HEK293 (cell line): ENCODE results near the gene TMEM164.

ENCODE experiments used
- CTCF ChIA-PET: fragments of 350-600 bp; formaldehyde crosslinking; extraction: SDS; loops from one replicate; lab custom pipeline; 2021; ENCODE audit warnings: antibody characterized with exemption; lab: Yijun Ruan, JAX
- POLR2A ChIA-PET: fragments of 300-600 bp; formaldehyde crosslinking; extraction: SDS; loops from one replicate; lab custom pipeline; 2020; ENCODE audit warnings: antibody characterized with exemption, inconsistent platforms; lab: Yijun Ruan, JAX
- H3K27ac ChIP-seq: fragments of 200-500 bp; sonication (Bioruptor generic); 2 replicates; pipeline ENCODE4 v1.5.1; 2014; ENCODE audit warnings: low read depth, low read length, control low read depth, inconsistent platforms; ENCODE audit errors: extremely low read depth
- H3K36me3 ChIP-seq, 2 experiments: fragments of 200-500 bp in 1 of 2; sonication (Bioruptor generic) in 1 of 2; 1 replicate in 1 of 2; 2 replicates in 1 of 2; pipeline ENCODE4 v1.5.1; 2014 to 2017; ENCODE audit warnings: inconsistent platforms in 2 of 2, low read length in 2 of 2; ENCODE audit not compliant: control insufficient read depth in 2 of 2, insufficient read depth in 1 of 2
- H3K4me1 ChIP-seq: fragments of 200-500 bp; sonication (Bioruptor generic); 2 replicates; pipeline ENCODE4 v1.5.1; 2014; ENCODE audit warnings: mild to moderate bottlenecking, low read length, inconsistent platforms; ENCODE audit not compliant: control insufficient read depth, insufficient read depth
- H3K4me3 ChIP-seq: 2 replicates; pipeline ENCODE4 v1.5.1; 2011; ENCODE audit warnings: low read depth, mild to moderate bottlenecking, control low read depth, low read length, moderate library complexity
- H3K9me3 ChIP-seq: fragments of 200-500 bp; sonication (Bioruptor generic); 2 replicates; pipeline ENCODE4 v1.5.1; 2014; ENCODE audit warnings: low read depth, low read length, inconsistent platforms; ENCODE audit not compliant: control insufficient read depth, insufficient read depth
- BCL11A ChIP-seq: fragments of 450-650 bp; formaldehyde crosslinking; IDR thresholded peaks from 2 replicates; pipeline ENCODE4 v1.5.1; 2016; ENCODE audit warnings: low read depth, missing biosample characterization, missing genetic modification characterization
- KLF17 ChIP-seq: fragments of 450-650 bp; formaldehyde crosslinking; IDR thresholded peaks from 2 replicates; pipeline ENCODE4 v1.5.1; 2016; ENCODE audit warnings: missing biosample characterization, missing genetic modification characterization
- PRDM2 ChIP-seq: fragments of 450-650 bp; formaldehyde crosslinking; IDR thresholded peaks from 2 replicates; pipeline ENCODE4 v1.5.1; 2016; ENCODE audit warnings: missing biosample characterization, missing genetic modification characterization, borderline replicate concordance
- SCRT2 ChIP-seq: fragments of 450-650 bp; formaldehyde crosslinking; IDR thresholded peaks from 2 replicates; pipeline ENCODE4 v1.5.1; 2016; ENCODE audit warnings: missing biosample characterization, missing genetic modification characterization
- SETDB1 ChIP-seq: IDR thresholded peaks from one replicate; pipeline ENCODE4 v1.6.1; 2017; ENCODE audit warnings: mild to moderate bottlenecking, low read length, moderate library complexity, mixed read lengths; ENCODE audit not compliant: insufficient read length
- ZBTB44 ChIP-seq: fragments of 450-650 bp; IDR thresholded peaks from 2 replicates; pipeline ENCODE4 v1.5.1; 2018; ENCODE audit warnings: missing biosample characterization, mild to moderate bottlenecking, missing genetic modification characterization
- ZNF23 ChIP-seq: fragments of 450-650 bp; formaldehyde crosslinking; IDR thresholded peaks from 2 replicates; pipeline ENCODE4 v1.5.1; 2016; ENCODE audit warnings: missing biosample characterization, missing genetic modification characterization, borderline replicate concordance
- ZNF292 ChIP-seq: fragments of 450-650 bp; formaldehyde crosslinking; IDR thresholded peaks from 2 replicates; pipeline ENCODE4 v1.5.1; 2016; ENCODE audit warnings: low read depth, missing biosample characterization, missing genetic modification characterization, borderline replicate concordance
- ZNF341 ChIP-seq: fragments of 450-650 bp; formaldehyde crosslinking; IDR thresholded peaks from 2 replicates; pipeline ENCODE4; 2016; ENCODE audit warnings: low read depth, missing biosample characterization, missing genetic modification characterization
- ZNF350 ChIP-seq: fragments of 450-650 bp; formaldehyde crosslinking; IDR thresholded peaks from 2 replicates; pipeline ENCODE4 v1.5.0; 2017; ENCODE audit warnings: missing biosample characterization, mild to moderate bottlenecking, missing genetic modification characterization
- ZNF37A ChIP-seq: fragments of 450-650 bp; IDR thresholded peaks from 2 replicates; pipeline ENCODE4 v1.5.1; 2018; ENCODE audit warnings: missing biosample characterization, missing genetic modification characterization
- ZNF426 ChIP-seq: fragments of 450-650 bp; formaldehyde crosslinking; IDR thresholded peaks from 2 replicates; pipeline ENCODE4 v1.5.1; 2017; ENCODE audit warnings: missing biosample characterization, missing genetic modification characterization, mild to moderate bottlenecking, inconsistent platforms, moderate library complexity
- ZNF488 ChIP-seq: fragments of 450-650 bp; formaldehyde crosslinking; IDR thresholded peaks from 2 replicates; pipeline ENCODE4 v1.5.1; 2016; ENCODE audit warnings: missing biosample characterization, missing genetic modification characterization
- ZNF549 ChIP-seq: fragments of 450-650 bp; IDR thresholded peaks from 2 replicates; pipeline ENCODE4 v1.5.1; 2018; ENCODE audit warnings: missing biosample characterization, missing genetic modification characterization, mild to moderate bottlenecking, inconsistent platforms, moderate library complexity
- ZNF571 ChIP-seq: fragments of 450-650 bp; formaldehyde crosslinking; IDR thresholded peaks from 2 replicates; pipeline ENCODE4 v1.5.0; 2017; ENCODE audit warnings: missing biosample characterization, missing genetic modification characterization
- ZNF621 ChIP-seq: fragments of 450-650 bp; formaldehyde crosslinking; IDR thresholded peaks from 2 replicates; pipeline ENCODE4 v1.5.1; 2017; ENCODE audit warnings: missing biosample characterization, missing genetic modification characterization
- ZNF670 ChIP-seq: fragments of 450-650 bp; formaldehyde crosslinking; IDR thresholded peaks from 2 replicates; pipeline ENCODE4 v1.5.1; 2016; ENCODE audit warnings: missing biosample characterization, missing genetic modification characterization, low read depth
- ZNF768 ChIP-seq: fragments of 450-650 bp; formaldehyde crosslinking; IDR thresholded peaks from 2 replicates; pipeline ENCODE4 v1.5.1; 2018; ENCODE audit warnings: missing biosample characterization, mild to moderate bottlenecking, missing genetic modification characterization
- TF ChIP-seq, protein P1 (sequence below): fragments of 450-650 bp; formaldehyde crosslinking; IDR thresholded peaks from 2 replicates; pipeline ENCODE4 v1.5.1; 2016; ENCODE audit warnings: missing biosample characterization, missing genetic modification characterization
- TF ChIP-seq, protein P2 (sequence below): fragments of 450-650 bp; formaldehyde crosslinking; IDR thresholded peaks from 2 replicates; pipeline ENCODE4 v1.5.1; 2016; ENCODE audit warnings: missing biosample characterization, missing genetic modification characterization

Gene TMEM164

DNA sequence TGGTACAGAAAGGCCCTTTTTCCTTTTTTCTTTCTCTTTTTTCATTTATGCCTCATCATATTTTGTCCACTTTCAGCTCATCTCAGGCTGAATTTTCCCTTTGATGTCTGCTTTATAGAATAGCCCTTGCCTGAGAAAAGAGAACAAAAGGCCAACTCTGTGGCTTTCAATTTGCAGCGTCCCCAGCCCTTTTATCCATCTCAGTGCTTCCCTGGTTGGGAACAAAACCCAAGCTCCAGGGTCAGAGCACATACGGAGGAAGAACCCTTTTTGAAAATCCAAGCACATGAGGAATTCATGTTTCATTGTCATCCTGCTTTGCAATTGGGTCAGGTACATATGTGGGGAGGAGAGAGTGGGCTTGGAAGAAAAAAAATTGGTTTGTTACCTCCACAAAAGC is 47.5 kb downstream of the TMEM164 start:
- H3K27ac ChIP-seq: no peak overlapping the region
- no peaks in the 10 kb centered on the region for H3K4me1 ChIP-seq
- TF ChIP-seq ZNF670 (tag by site-specific recombination): no peak
- no peak for TF ChIP-seq ZNF426
- TF ChIP-seq ZNF292 (tag by site-specific recombination): no peak
- TF ChIP-seq ZNF768 (tag by site-specific recombination): no peak
- TF ChIP-seq PRDM2 (tag by site-specific recombination): no peak
- TF ChIP-seq ZNF571 (tag by site-specific recombination): no peak
- TF ChIP-seq ZNF23: no peak
- no peak for TF ChIP-seq SETDB1
- TF ChIP-seq, protein P1, sequence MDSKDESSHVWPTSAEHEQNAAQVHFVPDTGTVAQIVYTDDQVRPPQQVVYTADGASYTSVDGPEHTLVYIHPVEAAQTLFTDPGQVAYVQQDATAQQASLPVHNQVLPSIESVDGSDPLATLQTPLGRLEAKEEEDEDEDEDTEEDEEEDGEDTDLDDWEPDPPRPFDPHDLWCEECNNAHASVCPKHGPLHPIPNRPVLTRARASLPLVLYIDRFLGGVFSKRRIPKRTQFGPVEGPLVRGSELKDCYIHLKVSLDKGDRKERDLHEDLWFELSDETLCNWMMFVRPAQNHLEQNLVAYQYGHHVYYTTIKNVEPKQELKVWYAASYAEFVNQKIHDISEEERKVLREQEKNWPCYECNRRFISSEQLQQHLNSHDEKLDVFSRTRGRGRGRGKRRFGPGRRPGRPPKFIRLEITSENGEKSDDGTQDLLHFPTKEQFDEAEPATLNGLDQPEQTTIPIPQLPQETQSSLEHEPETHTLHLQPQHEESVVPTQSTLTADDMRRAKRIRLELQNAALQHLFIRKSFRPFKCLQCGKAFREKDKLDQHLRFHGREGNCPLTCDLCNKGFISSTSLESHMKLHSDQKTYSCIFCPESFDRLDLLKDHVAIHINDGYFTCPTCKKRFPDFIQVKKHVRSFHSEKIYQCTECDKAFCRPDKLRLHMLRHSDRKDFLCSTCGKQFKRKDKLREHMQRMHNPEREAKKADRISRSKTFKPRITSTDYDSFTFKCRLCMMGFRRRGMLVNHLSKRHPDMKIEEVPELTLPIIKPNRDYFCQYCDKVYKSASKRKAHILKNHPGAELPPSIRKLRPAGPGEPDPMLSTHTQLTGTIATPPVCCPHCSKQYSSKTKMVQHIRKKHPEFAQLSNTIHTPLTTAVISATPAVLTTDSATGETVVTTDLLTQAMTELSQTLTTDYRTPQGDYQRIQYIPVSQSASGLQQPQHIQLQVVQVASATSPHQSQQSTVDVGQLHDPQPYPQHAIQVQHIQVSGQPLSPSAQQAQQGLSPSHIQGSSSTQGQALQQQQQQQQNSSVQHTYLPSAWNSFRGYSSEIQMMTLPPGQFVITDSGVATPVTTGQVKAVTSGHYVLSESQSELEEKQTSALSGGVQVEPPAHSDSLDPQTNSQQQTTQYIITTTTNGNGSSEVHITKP (tag by site-specific recombination): no peak
- no peak for TF ChIP-seq ZNF549 (tag by site-specific recombination)
- TF ChIP-seq, protein P2, sequence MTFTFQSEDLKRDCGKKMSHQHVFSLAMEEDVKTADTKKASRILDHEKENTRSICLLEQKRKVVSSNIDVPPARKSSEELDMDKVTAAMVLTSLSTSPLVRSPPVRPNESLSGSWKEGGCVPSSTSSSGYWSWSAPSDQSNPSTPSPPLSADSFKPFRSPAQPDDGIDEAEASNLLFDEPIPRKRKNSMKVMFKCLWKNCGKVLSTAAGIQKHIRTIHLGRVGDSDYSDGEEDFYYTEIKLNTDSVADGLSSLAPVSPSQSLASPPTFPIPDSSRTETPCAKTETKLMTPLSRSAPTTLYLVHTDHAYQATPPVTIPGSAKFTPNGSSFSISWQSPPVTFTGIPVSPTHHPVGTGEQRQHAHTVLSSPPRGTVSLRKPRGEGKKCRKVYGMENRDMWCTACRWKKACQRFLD (tag by site-specific recombination): no peak
- TF ChIP-seq ZNF341 (tag by site-specific recombination): no peak
- no peak for TF ChIP-seq SCRT2
- POLR2A ChIA-PET: no interaction called here
- H3K9me3 ChIP-seq: no peaks in the 10 kb centered on the region
- H3K36me3 ChIP-seq: peaks cover 0 to 7% of the 10 kb centered on the region in 2 experiments; a peak in 2 of 3 replicates
- H3K4me3 ChIP-seq: no peak overlapping the region
- CTCF ChIA-PET: interaction anchor here (0.6 kb wide), 1 partner anchor 224 kb away, joined by 4 read pairs; no protein-coding TSS in a partner anchor

- no peaks in the 10 kb centered on the region for H3K4me1 ChIP-seq
- peaks cover 0 to 7% of the 10 kb centered on the region in 2 experiments; a peak in 2 of 3 replicates for H3K36me3 ChIP-seq
- H3K4me3 ChIP-seq: no peak overlapping the region
- H3K27ac ChIP-seq: no peak overlapping the region
- CTCF ChIA-PET: no interaction called here
- POLR2A ChIA-PET: no interaction called here
- no peaks in the 10 kb centered on the region for H3K9me3 ChIP-seq
- TF ChIP-seq ZBTB44 (no peak), KLF17 (tag by site-specific recombination) (no peak), ZNF350 (tag by site-specific recombination) (no peak), ZNF488 (tag by site-specific recombination) (no peak), ZNF621 (tag by site-specific recombination) (no peak), BCL11A (no peak), ZNF37A (tag by site-specific recombination) (no peak)
These were observed 48.0 kb downstream of the TMEM164 start for GRCh38 chrX:110050901-110051300.
